ENCODE data around the gene GFI1.

The GFI1 gene

DNA sequence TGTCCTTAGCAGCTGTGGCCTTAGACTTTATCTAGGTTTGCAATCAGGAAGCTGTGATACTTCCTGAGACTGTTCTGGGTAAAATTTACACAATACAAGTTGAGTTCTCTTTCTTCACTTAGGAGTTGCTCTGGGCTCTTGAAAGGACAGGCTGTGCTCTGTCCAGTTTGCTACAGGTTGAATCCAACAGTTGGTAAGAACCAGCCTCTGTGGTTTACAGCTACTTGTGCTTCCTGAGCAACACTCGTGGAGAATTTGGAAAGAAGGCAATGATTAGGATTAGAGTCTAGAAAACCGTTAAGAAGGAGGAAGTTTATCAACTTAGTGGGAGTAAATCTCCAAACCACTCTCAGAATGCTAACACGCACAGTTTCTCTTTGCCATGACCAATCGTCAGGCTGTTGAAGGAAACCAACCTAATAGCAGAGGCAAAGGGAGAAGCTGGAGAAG lies 26.8 kb downstream of the GFI1 start:
- TF ChIP-seq, protein P1, sequence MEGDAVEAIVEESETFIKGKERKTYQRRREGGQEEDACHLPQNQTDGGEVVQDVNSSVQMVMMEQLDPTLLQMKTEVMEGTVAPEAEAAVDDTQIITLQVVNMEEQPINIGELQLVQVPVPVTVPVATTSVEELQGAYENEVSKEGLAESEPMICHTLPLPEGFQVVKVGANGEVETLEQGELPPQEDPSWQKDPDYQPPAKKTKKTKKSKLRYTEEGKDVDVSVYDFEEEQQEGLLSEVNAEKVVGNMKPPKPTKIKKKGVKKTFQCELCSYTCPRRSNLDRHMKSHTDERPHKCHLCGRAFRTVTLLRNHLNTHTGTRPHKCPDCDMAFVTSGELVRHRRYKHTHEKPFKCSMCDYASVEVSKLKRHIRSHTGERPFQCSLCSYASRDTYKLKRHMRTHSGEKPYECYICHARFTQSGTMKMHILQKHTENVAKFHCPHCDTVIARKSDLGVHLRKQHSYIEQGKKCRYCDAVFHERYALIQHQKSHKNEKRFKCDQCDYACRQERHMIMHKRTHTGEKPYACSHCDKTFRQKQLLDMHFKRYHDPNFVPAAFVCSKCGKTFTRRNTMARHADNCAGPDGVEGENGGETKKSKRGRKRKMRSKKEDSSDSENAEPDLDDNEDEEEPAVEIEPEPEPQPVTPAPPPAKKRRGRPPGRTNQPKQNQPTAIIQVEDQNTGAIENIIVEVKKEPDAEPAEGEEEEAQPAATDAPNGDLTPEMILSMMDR (IDR thresholded peaks at IDR 0.05; ENCODE audit: low read depth, low read length) = no peak
- no peak overlapping the region for H3K4me3 ChIP-seq (ENCODE audit: low read depth, low read length)

- no peak overlapping the region for H3K4me3 ChIP-seq (ENCODE audit: low read depth, low read length)
- TF ChIP-seq, protein P1 (IDR thresholded peaks at IDR 0.05; ENCODE audit: low read depth, low read length) = no peak
Observed at GRCh38 chr1:92458146-92458545, 28.6 kb downstream of the GFI1 start.

DNA sequence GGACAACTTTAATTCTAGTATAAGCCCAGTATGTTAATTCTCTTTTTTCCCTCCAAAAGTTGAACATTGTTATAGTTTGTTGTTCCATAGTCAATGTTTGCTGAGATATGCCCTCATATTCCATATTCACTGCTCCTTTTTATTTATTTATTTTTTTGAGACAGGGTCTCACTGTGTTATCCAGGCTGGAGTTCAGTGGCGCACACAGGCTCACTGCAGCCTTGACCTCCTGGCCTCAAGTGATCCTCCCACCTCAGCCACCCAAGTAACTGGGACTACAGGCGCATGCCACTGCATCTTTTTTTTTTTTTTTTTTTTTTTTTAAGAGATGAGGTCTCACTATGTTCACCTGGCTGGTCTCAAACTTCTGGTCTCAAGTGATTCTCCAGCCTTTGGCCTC lies 38.7 kb downstream of the GFI1 start:
- H3K4me3 ChIP-seq (ENCODE audit: low read depth, low read length) = no peak overlapping the region
- TF ChIP-seq, protein P1 (IDR thresholded peaks at IDR 0.05; ENCODE audit: low read depth, low read length) = no peak

DNA sequence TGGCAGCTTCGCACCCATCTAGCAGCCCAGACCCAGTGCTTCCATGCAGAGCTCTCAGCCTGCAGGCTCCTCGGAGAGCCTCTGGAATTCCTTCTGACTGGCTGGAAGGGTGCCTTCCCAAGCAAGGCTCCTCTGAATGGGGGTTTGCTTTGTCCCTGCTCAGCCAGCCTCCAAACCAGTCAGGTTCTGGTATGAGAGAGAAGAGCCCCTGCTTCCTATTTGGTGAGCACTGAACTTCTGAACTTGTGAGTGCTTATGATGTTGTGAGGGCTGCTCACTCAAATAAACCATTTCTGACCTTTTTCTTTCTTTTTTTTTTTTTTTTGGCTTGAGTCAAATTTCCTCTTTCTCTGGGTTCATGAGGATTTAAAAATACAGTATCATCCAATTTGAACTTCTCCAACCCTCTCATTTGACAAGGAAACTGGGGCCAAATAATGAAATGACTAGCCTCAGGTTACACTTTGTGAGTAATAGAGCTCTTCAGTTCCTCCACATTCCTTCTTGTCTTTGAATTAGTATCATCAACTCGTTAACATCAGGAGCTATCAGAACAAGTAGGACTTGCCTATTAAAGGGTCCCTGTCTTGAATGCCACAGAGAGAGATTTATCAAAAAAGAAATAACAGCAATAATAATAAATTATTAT lies 39.6 kb downstream of the GFI1 start:
- no peak overlapping the region for H3K4me3 ChIP-seq (ENCODE audit: low read depth, low read length)
- TF ChIP-seq, protein P1 (IDR thresholded peaks at IDR 0.05; ENCODE audit: low read depth, low read length) = no peak

DNA sequence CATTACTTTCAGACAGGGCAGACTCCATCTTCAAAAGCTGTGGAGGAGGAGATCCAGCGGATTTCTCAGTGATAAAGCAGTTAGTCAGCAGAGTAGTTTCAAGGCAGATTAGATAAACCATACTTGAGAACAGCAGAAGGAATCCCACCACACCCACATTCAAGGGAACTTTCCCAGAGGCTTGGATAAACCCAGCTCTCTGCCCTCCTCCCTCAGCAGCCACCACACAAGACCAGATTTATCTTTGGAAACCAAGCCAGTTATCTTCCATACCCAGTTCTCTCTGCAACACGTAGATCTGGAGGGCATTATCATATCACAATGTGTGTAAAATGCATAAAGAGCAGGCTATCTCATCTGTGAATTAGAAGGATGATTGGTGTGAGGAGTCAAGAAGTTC lies 40.2 kb downstream of the GFI1 start:
- TF ChIP-seq, protein P1 (IDR thresholded peaks at IDR 0.05; ENCODE audit: low read depth, low read length) = no peak

DNA sequence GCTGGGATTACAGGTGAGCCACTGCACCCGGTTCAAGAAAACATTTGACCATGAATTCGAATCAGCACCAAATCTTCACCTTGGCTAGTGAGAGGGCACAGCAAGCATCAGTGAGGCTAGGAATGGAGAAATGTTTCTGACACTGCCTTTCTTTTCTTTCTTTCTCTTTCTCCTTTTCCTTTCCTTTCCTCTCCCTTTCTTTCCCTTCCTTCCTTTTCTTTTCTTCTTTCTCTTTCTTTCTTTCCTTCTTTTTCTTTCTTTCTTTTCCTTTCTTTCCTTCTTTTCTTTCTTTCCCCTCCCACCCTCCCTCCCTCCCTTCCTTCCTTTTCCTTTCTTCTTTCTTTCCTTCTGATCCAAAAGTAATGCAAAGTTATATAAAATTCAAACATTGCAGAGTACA lies 40.9 kb downstream of the GFI1 start:
- H3K4me3 ChIP-seq (ENCODE audit: low read depth, low read length) = no peak overlapping the region
- TF ChIP-seq, protein P1 (IDR thresholded peaks at IDR 0.05; ENCODE audit: low read depth, low read length) = no peak

More for the DNA sequence above, 40.2 kb downstream of the GFI1 start:
- no peak overlapping the region for H3K4me3 ChIP-seq (ENCODE audit: low read depth, low read length)

GRCh38 chr1:92444351-92444750 lies 42.4 kb downstream of the GFI1 start:
- TF ChIP-seq, protein P1 (IDR thresholded peaks at IDR 0.05; ENCODE audit: low read depth, low read length) = no peak
- no peak overlapping the region for H3K4me3 ChIP-seq (ENCODE audit: low read depth, low read length)
